ENCODE results near the gene RPLP2. TPM values are rescaled to one million over a fixed set of nuclear protein-coding genes. Genes with fewer than 3 reads are reported as not detected.

Gene RPLP2
- total and polyA plus RNA-seq, 2 experiments from 2014 or later: 263 to 726 TPM

DNA sequence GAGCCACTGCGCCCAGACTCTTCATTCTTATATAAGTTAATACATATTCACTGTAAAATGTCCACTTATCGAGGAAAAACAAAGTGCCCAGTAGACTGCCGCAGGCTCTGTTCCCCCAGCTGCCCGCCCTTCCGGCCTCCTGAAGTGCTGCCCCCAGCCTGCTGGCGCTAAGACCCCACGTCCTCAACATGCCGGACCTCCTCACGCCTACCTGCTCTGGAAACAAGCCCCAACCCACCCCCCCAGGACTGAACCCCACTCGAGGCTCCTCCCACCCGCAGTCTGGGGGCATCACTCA is 33.6 kb upstream of the RPLP2 start:
- DNase-seq: peak; percentile 36
- Histone ChIP-seq H4K20me1 (ENCODE audit: insufficient read depth) (no peaks in the 10 kb centered on the region), H3K27ac (peak overlapping the region; percentile 54), H3K9me2 (ENCODE audit: insufficient read depth) (no peaks in the 10 kb centered on the region), H2AFZ (no peak overlapping the region), H3K36me3 (ENCODE audit: low read depth) (no peaks in the 10 kb centered on the region), H3K4me3 (peak overlapping the region; percentile 86), H3K9ac (peak overlapping the region; percentile 94), H3K9me3 (ENCODE audit: low read depth) (no peaks in the 10 kb centered on the region), H3F3A (ENCODE audit: insufficient read depth) (0 out of 2 replicates have a peak, but pooled peaks cover under 1% of the 10 kb centered on the region), H3K4me2 (ENCODE audit: unreplicated experiment) (peak overlapping the region; percentile 88), H3K4me1 (ENCODE audit: insufficient read depth) (peaks cover 15% of the 10 kb centered on the region), H3K79me2 (ENCODE audit: insufficient read depth) (peaks cover 87% of the 10 kb centered on the region), H3K27me3 (replicated peaks; ENCODE audit: insufficient read depth) (no peaks in the 10 kb centered on the region)
- TF ChIP-seq EZH2phosphoT487 (IDR thresholded peaks at IDR 0.05; ENCODE audit: insufficient read depth, low read depth) (no peak), EZH2 (IDR thresholded peaks at IDR 0.05; ENCODE audit: insufficient read depth, poor library complexity, severe bottlenecking) (no peak)
- in situ Hi-C loops (cut with MboI): no loop called here
- 5 to 9% methylated on average over 11 of the region's 11 CpGs for WGBS, 2 experiments (ENCODE audit: low coverage in 1 of 2, low lambda C conversion rate in 2 of 2, missing lambda C conversion rate in 2 of 2)

DNA sequence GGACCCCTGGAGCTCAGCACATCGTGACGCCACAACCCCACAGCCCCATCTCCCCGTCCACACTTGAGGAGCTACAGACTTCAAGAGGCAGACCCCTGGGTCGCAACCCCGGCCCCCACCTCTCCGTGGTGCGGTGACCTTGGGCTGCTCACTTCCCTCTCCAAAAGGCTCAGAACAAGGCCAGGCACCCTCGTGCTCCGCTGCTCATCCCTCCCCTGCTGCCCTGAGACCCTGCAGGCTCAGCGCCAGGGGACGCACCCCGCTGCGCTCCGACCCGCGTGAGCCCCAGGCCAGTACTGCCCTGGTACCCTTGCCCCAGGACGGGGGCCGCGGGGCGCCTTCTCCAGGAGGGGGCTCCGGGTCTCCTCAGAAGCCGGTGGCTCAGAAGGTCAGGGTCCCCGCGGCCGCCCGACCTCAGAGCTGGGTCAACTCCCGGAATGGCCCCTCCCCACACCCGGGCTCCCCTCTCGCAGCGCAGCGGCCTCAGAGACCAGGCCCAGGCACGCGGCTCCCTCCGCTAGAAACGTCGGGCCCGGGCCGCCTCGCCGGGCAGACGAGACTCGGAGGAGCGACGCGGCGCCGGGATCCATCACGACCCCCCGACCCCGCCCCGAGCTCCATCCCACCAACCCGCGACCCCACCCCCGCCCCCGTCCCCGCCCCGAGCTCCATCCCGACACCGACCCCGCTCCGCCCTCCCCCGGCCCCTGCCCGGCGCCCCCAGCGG is 33.0 kb upstream of the RPLP2 start:
- no peaks in the 10 kb centered on the region for H3K9me3 ChIP-seq (ENCODE audit: low read depth)
- peak overlapping the region; percentile 84; the same call in 1 of the 2 replicates for H2AFZ ChIP-seq
- H3K9ac ChIP-seq: peak overlapping the region; percentile 94
- peak overlapping the region; percentile 86 for H3K4me3 ChIP-seq
- WGBS, 2 experiments (ENCODE audit: low coverage in 1 of 2, low lambda C conversion rate in 2 of 2, missing lambda C conversion rate in 2 of 2): 0 to 2% methylated on average over 38 to 60 of the region's 65 CpGs
- TF ChIP-seq EZH2 (IDR thresholded peaks at IDR 0.05; ENCODE audit: insufficient read depth, poor library complexity, severe bottlenecking): no peak
- peak overlapping the region; percentile 88 for H3K4me2 ChIP-seq (ENCODE audit: unreplicated experiment)
- H3K27ac ChIP-seq: peak overlapping the region; percentile 56
- no peaks in the 10 kb centered on the region for H4K20me1 ChIP-seq (ENCODE audit: insufficient read depth)
- H3K27me3 ChIP-seq (replicated peaks; ENCODE audit: insufficient read depth): no peaks in the 10 kb centered on the region
- H3K9me2 ChIP-seq (ENCODE audit: insufficient read depth): no peaks in the 10 kb centered on the region
- in situ Hi-C loops (cut with MboI): no loop called here
- H3K4me1 ChIP-seq (ENCODE audit: insufficient read depth): peaks cover 15% of the 10 kb centered on the region
- peak; percentile 73 for DNase-seq
- peaks cover 84% of the 10 kb centered on the region for H3K79me2 ChIP-seq (ENCODE audit: insufficient read depth)
- 0 out of 2 replicates have a peak, but pooled peaks cover 3% of the 10 kb centered on the region for H3F3A ChIP-seq (ENCODE audit: insufficient read depth)
- H3K36me3 ChIP-seq (ENCODE audit: low read depth): no peaks in the 10 kb centered on the region

DNA sequence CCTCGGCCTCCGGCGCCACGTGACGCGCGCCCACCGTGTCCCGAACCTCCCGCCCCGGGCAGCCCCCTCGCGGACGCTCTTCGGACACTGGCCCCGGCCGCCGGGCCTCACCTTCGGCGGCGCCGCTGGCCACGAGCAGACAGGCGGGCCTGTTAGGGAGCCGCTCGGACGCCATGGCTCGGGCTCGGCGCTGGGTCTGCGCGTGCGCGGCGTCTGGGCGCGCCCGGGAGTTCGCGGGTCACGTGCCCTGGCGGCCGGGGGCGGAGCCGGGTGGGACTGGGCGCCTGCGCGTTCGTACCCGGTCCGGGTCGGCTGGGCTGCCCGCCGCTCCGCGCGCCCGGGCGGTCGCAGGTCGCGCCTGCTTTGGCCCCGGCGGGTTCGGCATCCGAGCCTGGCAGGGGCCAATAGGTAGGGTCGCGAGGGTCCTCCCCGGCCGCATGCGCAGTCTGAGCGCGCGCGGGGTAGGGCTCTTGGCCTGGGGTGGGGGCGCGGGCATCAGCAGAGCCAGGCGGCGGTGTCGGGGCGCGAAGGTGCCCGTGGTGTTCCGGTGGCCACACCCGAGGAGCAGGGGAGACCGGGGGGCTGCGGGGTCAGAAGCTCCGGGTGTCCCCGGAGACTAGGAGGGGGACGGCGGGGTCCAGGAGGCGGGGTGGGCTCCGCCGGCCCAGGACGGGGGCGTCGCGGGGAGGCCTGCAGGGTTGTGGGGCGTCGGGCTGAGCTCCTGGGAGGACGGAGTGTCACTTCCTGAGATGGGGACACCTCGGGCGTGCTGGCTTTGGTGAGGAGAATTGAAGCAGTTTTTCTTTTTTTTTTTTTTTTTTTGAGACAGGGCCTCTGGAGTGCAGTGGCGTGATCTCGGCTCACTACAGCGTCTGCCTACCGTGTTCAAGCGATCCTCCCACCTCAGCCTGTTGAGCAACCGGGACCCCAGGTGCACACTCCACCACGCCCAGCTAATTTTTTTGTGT is 32.2 kb upstream of the RPLP2 start, which contains the start of gene GATD1:
Gene GATD1, minus strand, starts transcription at position 200 of the 968 bp plus-strand sequence. Its CDS starts 25 bp downstream, at position 175.
- peak; percentile 96 for DNase-seq
- Histone ChIP-seq H3K4me2 (ENCODE audit: unreplicated experiment) (peak within 1 kb of the TSS; percentile 88), H4K20me1 (ENCODE audit: insufficient read depth) (no peaks in the 10 kb centered on the region), H3K9me3 (ENCODE audit: low read depth) (no peaks in the 10 kb centered on the region), H3K9me2 (ENCODE audit: insufficient read depth) (no peaks in the 10 kb centered on the region), H3K27ac (peak within 1 kb of the TSS; percentile 56), H2AFZ (peak within 1 kb of the TSS; percentile 84), H3K36me3 (ENCODE audit: low read depth) (no peaks in the 10 kb centered on the region), H3K9ac (peak within 1 kb of the TSS; percentile 94), H3K27me3 (replicated peaks; ENCODE audit: insufficient read depth) (no peaks in the 10 kb centered on the region), H3K79me2 (ENCODE audit: insufficient read depth) (peaks cover 76% of the 10 kb centered on the region), H3K4me1 (ENCODE audit: insufficient read depth) (peaks cover 15% of the 10 kb centered on the region), H3F3A (ENCODE audit: insufficient read depth) (peaks cover 6% of the 10 kb centered on the region; the same call in 1 of the 2 replicates), H3K4me3 (peak within 1 kb of the TSS; percentile 86)
- no peak for TF ChIP-seq EZH2phosphoT487 (IDR thresholded peaks at IDR 0.05; ENCODE audit: insufficient read depth, low read depth)
- TF ChIP-seq EZH2 (IDR thresholded peaks at IDR 0.05; ENCODE audit: insufficient read depth, poor library complexity, severe bottlenecking): no peak
- 1 to 3% methylated on average over 32 to 59 of the region's 110 CpGs for WGBS, 2 experiments (ENCODE audit: low coverage in 1 of 2, low lambda C conversion rate in 2 of 2, missing lambda C conversion rate in 2 of 2)
- in situ Hi-C loops (cut with MboI): no loop called here

Measured in GM23248 (cell line).